ENCODE measurements around the gene UCP3. TPM values are rescaled to one million over a fixed set of nuclear protein-coding genes. Genes with fewer than 3 reads are reported as not detected.

The UCP3 gene
- total and polyA plus RNA-seq, 8 donors = under 0.01 to 28.0 (median 0.70) TPM; not detected in 1

DNA sequence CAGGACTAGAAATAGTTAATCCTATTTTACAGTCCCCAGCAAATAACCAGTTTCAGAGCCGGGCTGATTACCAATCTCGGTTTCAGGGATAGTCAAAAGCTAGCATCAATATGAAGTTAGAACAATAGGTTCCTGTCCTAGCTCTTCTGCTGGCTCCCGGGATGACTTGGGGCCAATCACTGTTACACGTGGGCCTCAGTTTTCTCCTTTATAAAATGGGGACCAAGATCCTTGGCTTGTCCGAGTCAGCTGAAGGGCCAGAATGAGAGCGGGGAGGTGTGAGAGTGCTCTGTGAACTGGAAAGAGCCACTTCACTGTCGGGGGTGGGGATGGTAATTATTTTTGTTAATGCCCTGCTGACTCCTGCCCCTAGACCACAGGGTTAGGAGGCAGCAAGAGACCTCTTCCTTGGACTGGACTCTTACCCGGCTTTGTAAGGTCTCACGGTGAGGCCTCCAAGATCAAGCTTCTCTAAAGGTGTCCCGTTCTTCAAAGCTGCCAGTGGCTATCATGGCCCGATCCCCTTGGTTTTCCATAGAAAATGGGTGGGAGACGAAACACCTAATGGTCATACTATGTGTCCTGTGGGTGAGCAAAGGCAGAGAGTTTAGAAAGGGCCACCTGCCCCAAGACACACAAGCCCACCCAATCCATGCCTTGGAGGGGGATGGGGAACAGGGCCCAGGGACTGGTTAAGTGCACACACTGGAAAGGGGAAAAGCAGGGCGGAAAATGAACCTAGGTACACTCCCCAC, 27.7 kb downstream of the UCP3 start:
- Histone ChIP-seq H3K4me1 (peaks cover 26 to 71% (median 45%) of the 10 kb centered on the region in 4 donors), H3K4me3 (peak overlapping the region; percentile 57 to 64 (median 62)), H3K9me3 (no peaks in the 10 kb centered on the region), H3K36me3 (peaks cover 8 to 33% (median 27%) of the 10 kb centered on the region in 4 donors), H3K27ac (peak overlapping the region; percentile 80 to 96 (median 92)), H3K27me3 (no peaks in the 10 kb centered on the region)
- intact Hi-C loops (cut with DNase I; ENCODE audit: low total_unique reads) = no loop called here
- 62 to 70% (median 64%) methylated on average over 13 of the region's 13 CpGs for WGBS, 5 donors
- no peak for DNase-seq
- TF ChIP-seq POLR2A (IDR thresholded peaks at IDR 0.05) (no peak), POLR2AphosphoS5 (IDR thresholded peaks at IDR 0.05) (no peak), EP300 (IDR thresholded peaks at IDR 0.05) (no peak)
- TF ChIP-seq, protein P1, sequence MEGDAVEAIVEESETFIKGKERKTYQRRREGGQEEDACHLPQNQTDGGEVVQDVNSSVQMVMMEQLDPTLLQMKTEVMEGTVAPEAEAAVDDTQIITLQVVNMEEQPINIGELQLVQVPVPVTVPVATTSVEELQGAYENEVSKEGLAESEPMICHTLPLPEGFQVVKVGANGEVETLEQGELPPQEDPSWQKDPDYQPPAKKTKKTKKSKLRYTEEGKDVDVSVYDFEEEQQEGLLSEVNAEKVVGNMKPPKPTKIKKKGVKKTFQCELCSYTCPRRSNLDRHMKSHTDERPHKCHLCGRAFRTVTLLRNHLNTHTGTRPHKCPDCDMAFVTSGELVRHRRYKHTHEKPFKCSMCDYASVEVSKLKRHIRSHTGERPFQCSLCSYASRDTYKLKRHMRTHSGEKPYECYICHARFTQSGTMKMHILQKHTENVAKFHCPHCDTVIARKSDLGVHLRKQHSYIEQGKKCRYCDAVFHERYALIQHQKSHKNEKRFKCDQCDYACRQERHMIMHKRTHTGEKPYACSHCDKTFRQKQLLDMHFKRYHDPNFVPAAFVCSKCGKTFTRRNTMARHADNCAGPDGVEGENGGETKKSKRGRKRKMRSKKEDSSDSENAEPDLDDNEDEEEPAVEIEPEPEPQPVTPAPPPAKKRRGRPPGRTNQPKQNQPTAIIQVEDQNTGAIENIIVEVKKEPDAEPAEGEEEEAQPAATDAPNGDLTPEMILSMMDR (IDR thresholded peaks at IDR 0.05) = no peak

DNA sequence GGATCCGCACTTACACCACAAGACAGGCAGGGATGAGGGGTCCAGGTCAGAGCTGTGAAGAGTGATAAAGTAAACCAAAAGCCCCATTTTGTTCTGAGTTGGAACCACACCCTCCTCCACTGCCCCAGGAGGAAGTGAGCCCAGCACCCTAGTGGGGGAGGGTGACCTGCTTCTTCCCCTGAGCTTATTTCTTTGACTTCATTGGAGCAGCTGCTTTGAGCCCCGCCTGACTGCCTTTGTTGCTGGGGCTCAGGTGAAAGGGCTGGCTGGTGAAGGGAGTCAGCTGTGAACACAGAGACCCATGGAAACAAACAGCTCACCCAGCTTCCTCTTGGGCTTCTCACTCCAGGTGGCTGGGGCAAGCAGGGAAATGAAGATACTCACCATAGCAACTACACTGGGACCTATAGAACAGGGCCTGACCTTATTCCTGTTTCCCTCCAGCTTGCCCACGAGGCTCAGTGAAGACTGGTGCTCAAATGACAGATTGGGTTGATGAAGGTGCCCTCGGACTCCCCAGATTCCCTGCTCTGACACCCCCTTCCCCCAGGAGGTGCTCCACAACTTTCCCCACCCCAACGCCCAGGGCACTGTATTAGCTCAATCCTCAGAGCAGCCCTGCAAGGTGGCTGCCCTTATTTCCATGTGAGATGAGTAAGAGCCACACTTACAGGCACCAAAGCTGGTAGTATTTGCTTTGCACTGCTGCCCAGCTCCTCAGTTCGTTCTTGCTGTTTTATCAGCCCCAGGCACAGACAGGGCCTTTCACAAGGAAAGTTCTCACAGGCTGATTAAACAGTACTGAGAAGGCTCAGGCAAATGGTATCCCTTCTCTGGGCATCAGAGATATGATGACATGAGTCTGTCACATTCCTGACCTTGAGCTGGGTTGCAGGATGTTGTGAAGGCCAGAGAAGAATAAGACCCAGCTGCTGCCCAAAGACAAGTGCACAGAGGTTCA, 28.6 kb downstream of the UCP3 start:
- Histone ChIP-seq H3K4me3 (peak overlapping the region in 3 of 4 donors; percentile 57 to 64 (median 63)), H3K27me3 (no peaks in the 10 kb centered on the region), H3K4me1 (peaks cover 26 to 75% (median 45%) of the 10 kb centered on the region in 4 donors), H3K27ac (peak overlapping the region; percentile 80 to 96 (median 92)), H3K36me3 (peaks cover 15 to 42% (median 37%) of the 10 kb centered on the region in 4 donors), H3K9me3 (no peaks in the 10 kb centered on the region)
- TF ChIP-seq EP300 (IDR thresholded peaks at IDR 0.05) (no peak), POLR2A (IDR thresholded peaks at IDR 0.05) (no peak), POLR2AphosphoS5 (IDR thresholded peaks at IDR 0.05) (peak in 2 of 3 donors; percentile 62 to 75)
- TF ChIP-seq, protein P1 (IDR thresholded peaks at IDR 0.05) = no peak
- DNase-seq = peak; percentile 80 to 96
- intact Hi-C loops (cut with DNase I; ENCODE audit: low total_unique reads) = no loop called here
- WGBS, 5 donors = 20 to 38% (median 35%) methylated on average over 6 of the region's 6 CpGs

DNA sequence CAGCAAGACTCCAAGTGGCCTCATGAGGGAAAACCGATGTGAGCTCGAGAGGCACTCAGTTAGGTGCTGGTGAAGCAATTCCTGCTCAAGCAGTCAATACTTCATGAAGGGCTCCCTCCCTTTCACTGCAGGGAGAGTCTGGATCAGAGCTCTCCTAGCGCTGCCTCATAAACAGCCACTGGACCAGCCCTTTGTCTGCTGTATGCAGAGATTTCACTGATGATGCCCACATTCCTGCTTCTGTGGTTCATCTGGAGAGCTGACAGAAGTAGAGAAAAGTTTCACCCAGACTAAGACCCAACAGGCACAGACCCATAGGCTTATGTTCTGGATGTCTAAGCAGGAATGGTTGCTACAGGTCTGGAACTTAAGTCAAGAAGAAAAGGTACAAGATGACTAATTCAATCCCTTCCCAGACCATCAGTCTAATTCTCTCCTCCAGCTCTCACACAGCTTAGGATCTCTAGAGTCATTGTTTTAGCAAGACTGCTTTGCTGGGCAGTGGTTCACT, 30.3 kb downstream of the UCP3 start:
- intact Hi-C loops (cut with DNase I; ENCODE audit: low total_unique reads) = loop anchor here (10.0 kb wide), 1 partner anchor 46 kb away; no protein-coding TSS in a partner anchor
- TF ChIP-seq, protein P1 (IDR thresholded peaks at IDR 0.05) = no peak
- no peak for TF ChIP-seq POLR2A (IDR thresholded peaks at IDR 0.05)
- no peak for TF ChIP-seq EP300 (IDR thresholded peaks at IDR 0.05)
- no peak for TF ChIP-seq POLR2AphosphoS5 (IDR thresholded peaks at IDR 0.05)
- WGBS, 5 donors = 90 to 100% (median 95%) methylated on average over 3 of the region's 3 CpGs
- no peak for DNase-seq
- Histone ChIP-seq H3K9me3 (no peaks in the 10 kb centered on the region), H3K4me3 (no peak overlapping the region), H3K27ac (peak overlapping the region in 3 of 5 donors; percentile 89 to 96 (median 92)), H3K4me1 (peaks cover 21 to 83% (median 49%) of the 10 kb centered on the region in 4 donors), H3K36me3 (peaks cover 20 to 58% (median 49%) of the 10 kb centered on the region in 4 donors), H3K27me3 (no peaks in the 10 kb centered on the region)

Data from stomach (tissue), 9 donors.